MM.1S (cell line): ENCODE data around the gene SGMS1.

ENCODE experiments used
- DNase-seq: peaks from one replicate; pipeline ENCODE4 v3.0.0-alpha.2; 2015
- H2AFZ ChIP-seq: fragments of 300-600 bp; sonication (generic); 2 replicates; pipeline ENCODE4 v1.6.0; 2016; ENCODE audit warnings: antibody characterized with exemption, low read length
- H3F3A ChIP-seq: fragments of 300-600 bp; sonication (generic); 2 replicates; pipeline ENCODE4 v1.6.1; 2016; ENCODE audit warnings: mild to moderate bottlenecking, antibody characterized with exemption, low read length, moderate library complexity, mixed read lengths; ENCODE audit not compliant: insufficient read depth
- H3K27ac ChIP-seq: fragments of 300-600 bp; sonication (generic); 2 replicates; pipeline ENCODE4 v1.5.1; 2016; ENCODE audit warnings: mild to moderate bottlenecking, low read length
- H3K27me3 ChIP-seq: fragments of 300-600 bp; sonication (generic); replicated peaks from 2 replicates; pipeline ENCODE4 v1.6.0; 2016; ENCODE audit warnings: low read length; ENCODE audit not compliant: insufficient read depth
- H3K36me3 ChIP-seq: fragments of 300-600 bp; sonication (generic); replicated peaks from 2 replicates; pipeline ENCODE4 v1.6.1; 2016; ENCODE audit warnings: mild to moderate bottlenecking, low read length, mixed read lengths; ENCODE audit not compliant: insufficient read depth
- H3K4me1 ChIP-seq: fragments of 300-600 bp; sonication (generic); 2 replicates; pipeline ENCODE4 v1.6.1; 2016; ENCODE audit warnings: low read length, mixed read lengths
- H3K4me2 ChIP-seq: fragments of 300-600 bp; sonication (generic); 2 replicates; pipeline ENCODE4 v1.6.0; 2016; ENCODE audit warnings: low read depth, low read length
- H3K4me3 ChIP-seq: fragments of 300-600 bp; sonication (generic); 2 replicates; pipeline ENCODE4 v1.5.1; 2016; ENCODE audit warnings: low read length, mixed read lengths
- H3K79me2 ChIP-seq: fragments of 300-600 bp; sonication (generic); 2 replicates; pipeline ENCODE4 v1.6.1; 2016; ENCODE audit warnings: mixed run types, low read length, mixed read lengths
- H3K9ac ChIP-seq: fragments of 300-600 bp; sonication (generic); 2 replicates; pipeline ENCODE4 v1.6.1; 2016; ENCODE audit warnings: low read length, mixed read lengths
- H3K9me2 ChIP-seq: fragments of 300-600 bp; sonication (generic); replicated peaks from 2 replicates; pipeline ENCODE4 v1.6.1; 2016; ENCODE audit warnings: mild to moderate bottlenecking, low read length, mixed read lengths; ENCODE audit not compliant: insufficient read depth
- H3K9me3 ChIP-seq: fragments of 300-600 bp; sonication (generic); replicated peaks from 2 replicates; pipeline ENCODE4 v1.6.1; 2016; ENCODE audit warnings: mild to moderate bottlenecking, low read length, mixed read lengths; ENCODE audit not compliant: insufficient read depth
- H4K20me1 ChIP-seq: fragments of 300-600 bp; sonication (generic); 2 replicates; pipeline ENCODE4 v1.6.1; 2016; ENCODE audit warnings: mild to moderate bottlenecking, low read length, moderate library complexity, mixed read lengths; ENCODE audit not compliant: insufficient read depth
- CTCF ChIP-seq: fragments of 300-600 bp; sonication (generic); IDR thresholded peaks from 2 replicates; pipeline ENCODE4 v1.5.1; 2016; ENCODE audit warnings: antibody characterized with exemption, low read length, mixed read lengths
- EZH2 ChIP-seq: fragments of 300-600 bp; sonication (generic); optimal IDR thresholded peaks from 2 replicates; pipeline ENCODE3; 2017; ENCODE audit warnings: low read depth, mild to moderate bottlenecking, antibody characterized with exemption, low read length, mixed read lengths
- EZH2phosphoT487 ChIP-seq: fragments of 300-600 bp; sonication (generic); IDR thresholded peaks from 2 replicates; pipeline ENCODE4 v1.6.1; 2018; ENCODE audit warnings: antibody characterized with exemption, low read length

Gene SGMS1

DNA sequence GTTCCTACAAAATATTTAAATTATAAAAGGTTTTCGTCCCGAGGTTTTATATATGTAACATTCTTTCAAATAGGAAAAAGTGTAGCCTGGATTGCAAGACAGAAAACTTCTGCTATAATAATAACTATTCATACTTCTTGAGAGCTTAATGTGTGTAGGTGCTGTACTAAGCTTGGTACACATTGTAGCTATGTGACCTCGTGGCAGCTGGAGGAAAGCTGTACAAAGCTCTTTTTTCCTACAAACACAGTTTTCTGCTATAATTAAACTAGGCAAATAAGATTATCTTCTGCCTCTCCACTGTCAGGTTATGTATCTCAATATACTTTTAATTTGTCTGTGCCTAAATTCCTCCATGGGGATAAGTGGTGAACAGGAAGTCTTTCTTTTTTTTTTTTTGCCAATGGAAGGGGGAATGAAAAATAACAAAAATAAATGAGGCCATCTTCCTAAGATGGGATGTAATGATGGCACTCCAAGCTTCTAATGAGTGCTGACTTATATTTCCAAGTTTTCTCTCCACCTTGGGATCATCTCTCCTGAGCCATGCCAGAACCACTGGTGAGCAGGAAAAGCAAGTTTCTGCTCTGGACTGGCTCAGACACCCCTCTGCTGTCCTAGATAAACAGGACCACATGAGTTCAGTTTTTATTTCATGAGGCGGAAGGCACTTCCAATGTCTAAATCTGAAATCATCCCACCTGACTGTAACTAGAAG is 9.9 kb downstream of the SGMS1 start:
- Histone ChIP-seq H3K9me3 (no peaks in the 10 kb centered on the region), H3K27ac (no peak overlapping the region), H3K4me2 (no peak overlapping the region), H3K9me2 (no peaks in the 10 kb centered on the region), H3K79me2 (peaks cover 99% of the 10 kb centered on the region), H3K36me3 (no peaks in the 10 kb centered on the region), H3K4me3 (no peak overlapping the region), H3F3A (0 out of 2 replicates have a peak, but pooled peaks cover 5% of the 10 kb centered on the region), H3K9ac (no peak overlapping the region), H4K20me1 (0 out of 2 replicates have a peak, but pooled peaks cover 4% of the 10 kb centered on the region), H3K4me1 (peaks cover 6% of the 10 kb centered on the region; the same call in 1 of the 2 replicates), H2AFZ (no peak overlapping the region), H3K27me3 (no peaks in the 10 kb centered on the region)
- DNase-seq, result no peak
- TF ChIP-seq EZH2 (no peak), CTCF (no peak), EZH2phosphoT487 (no peak)

GRCh38 chr10:50613150-50613549 is 10.6 kb downstream of the SGMS1 start:
- no peak for TF ChIP-seq CTCF
- no peak for TF ChIP-seq EZH2phosphoT487
- TF ChIP-seq EZH2, result no peak
- peaks cover 99% of the 10 kb centered on the region for H3K79me2 ChIP-seq
- H3K9me2 ChIP-seq, result no peaks in the 10 kb centered on the region
- H2AFZ ChIP-seq, result no peak overlapping the region
- 0 out of 2 replicates have a peak, but pooled peaks cover 5% of the 10 kb centered on the region for H3F3A ChIP-seq
- no peaks in the 10 kb centered on the region for H3K36me3 ChIP-seq
- H3K4me1 ChIP-seq, result peaks cover 6% of the 10 kb centered on the region; the same call in 1 of the 2 replicates
- H3K9ac ChIP-seq, result no peak overlapping the region
- 0 out of 2 replicates have a peak, but pooled peaks cover 4% of the 10 kb centered on the region for H4K20me1 ChIP-seq
- no peak overlapping the region for H3K27ac ChIP-seq
- no peak for DNase-seq
- H3K4me3 ChIP-seq, result no peak overlapping the region
- no peaks in the 10 kb centered on the region for H3K9me3 ChIP-seq
- H3K27me3 ChIP-seq, result no peaks in the 10 kb centered on the region
- H3K4me2 ChIP-seq, result no peak overlapping the region

DNA sequence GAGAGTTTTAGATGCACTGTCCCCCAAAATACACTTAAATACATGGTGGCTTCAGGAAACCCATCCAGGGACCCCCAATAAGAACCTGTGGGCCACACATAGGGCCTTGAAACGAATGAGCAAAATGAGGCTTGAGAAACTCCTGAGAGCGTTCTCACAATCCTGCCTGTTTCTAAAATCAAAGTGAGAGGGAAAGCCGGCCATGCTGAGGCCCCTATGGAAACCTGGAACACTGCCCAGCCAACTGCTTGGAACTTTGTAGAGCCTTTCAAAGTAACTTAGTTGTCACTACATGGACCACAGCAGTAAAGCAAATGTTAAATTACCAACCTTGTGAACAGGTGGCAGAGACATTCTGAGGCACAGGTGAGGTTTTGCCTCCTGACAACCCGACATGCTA is 13.4 kb downstream of the SGMS1 start:
- H3K27ac ChIP-seq, result no peak overlapping the region
- peaks cover 95% of the 10 kb centered on the region for H3K79me2 ChIP-seq
- 0 out of 2 replicates have a peak, but pooled peaks cover 13% of the 10 kb centered on the region for H3F3A ChIP-seq
- H3K4me2 ChIP-seq, result no peak overlapping the region
- H3K36me3 ChIP-seq, result no peaks in the 10 kb centered on the region
- no peaks in the 10 kb centered on the region for H3K9me2 ChIP-seq
- no peak for DNase-seq
- no peak overlapping the region for H2AFZ ChIP-seq
- H4K20me1 ChIP-seq, result 0 out of 2 replicates have a peak, but pooled peaks cover 4% of the 10 kb centered on the region
- no peak for TF ChIP-seq EZH2phosphoT487
- no peak for TF ChIP-seq CTCF
- H3K4me1 ChIP-seq, result peaks cover 18% of the 10 kb centered on the region
- no peak overlapping the region for H3K9ac ChIP-seq
- no peak overlapping the region for H3K4me3 ChIP-seq
- H3K9me3 ChIP-seq, result no peaks in the 10 kb centered on the region
- H3K27me3 ChIP-seq, result no peaks in the 10 kb centered on the region
